T-helper 22 cell (primary cell): ENCODE results near the gene SFTA2.
"Not testable (repeated sequence)": the region's sequence is repeated elsewhere in the genome, so short reads cannot be mapped to it uniquely, and the experiment has no call there.

Source experiments
- DNase-seq: peaks from one replicate; pipeline ENCODE4 v3.0.0-alpha.2; 2020; ENCODE audit warnings: low read depth

The SFTA2 gene

DNA sequence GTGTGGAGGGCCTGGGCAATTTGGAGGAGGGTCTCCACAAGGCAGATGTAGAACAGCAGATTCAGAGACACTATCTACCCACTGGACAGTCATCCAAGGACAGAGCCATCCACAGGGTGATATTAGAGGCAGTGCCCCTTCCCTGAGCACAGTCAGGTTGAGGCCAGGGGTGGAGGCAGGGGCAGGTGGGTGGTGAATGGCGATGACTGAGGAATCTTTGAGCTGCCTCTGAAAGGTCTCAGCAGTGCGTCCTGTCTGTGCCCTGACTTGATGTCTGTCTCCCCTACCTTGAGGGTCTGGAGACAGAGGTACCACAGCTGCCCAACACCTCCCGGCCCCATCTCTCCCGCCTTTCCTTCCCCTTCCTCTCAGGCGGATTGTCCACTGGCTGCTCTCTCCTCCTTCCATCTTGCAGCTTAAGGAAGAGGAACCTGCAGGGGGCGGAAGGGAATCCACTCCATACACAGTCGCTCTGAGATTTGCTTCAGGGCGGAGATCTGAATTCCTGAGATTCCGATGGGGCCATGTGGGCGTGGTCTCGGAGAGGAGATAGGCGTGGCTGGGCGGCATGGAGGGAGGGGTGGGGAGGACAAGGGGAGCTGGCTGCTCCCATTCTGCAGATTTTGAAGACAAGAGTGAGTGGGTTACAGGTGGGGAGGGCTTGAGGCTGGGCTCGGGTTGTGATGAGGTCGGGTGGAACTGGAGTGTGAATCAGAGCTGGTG is 10.5 kb upstream of the SFTA2 start:
- no peak for DNase-seq

- DNase-seq, result no peak
Observed at GRCh38 chr6:30940361-30940986, 8.5 kb upstream of the SFTA2 start, which contains the start of gene MUCL3. Gene MUCL3, plus strand, starts transcription at chr6:30940973. Its CDS starts 27 bp downstream, at chr6:30941000.

DNA sequence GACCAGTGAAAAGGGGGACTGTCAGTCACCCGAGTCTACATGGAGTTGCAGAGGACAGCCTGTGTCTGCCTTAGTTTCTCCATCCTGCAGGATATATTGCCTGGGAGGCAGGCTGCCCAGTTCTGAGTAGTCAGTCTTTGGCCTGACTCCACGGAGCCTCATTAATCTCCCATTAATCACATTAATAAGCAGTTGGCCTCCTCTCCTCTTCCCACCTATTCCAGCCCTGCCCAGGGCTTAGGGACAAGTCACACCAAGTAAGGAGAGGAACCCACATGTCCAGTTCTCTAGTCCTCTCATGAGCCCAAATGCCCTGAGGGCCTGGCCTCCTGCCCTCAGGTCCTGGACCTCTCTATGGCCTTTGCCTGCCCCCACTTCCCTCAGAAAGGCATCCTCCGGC is 7.5 kb upstream of the SFTA2 start:
- no peak for DNase-seq

DNA sequence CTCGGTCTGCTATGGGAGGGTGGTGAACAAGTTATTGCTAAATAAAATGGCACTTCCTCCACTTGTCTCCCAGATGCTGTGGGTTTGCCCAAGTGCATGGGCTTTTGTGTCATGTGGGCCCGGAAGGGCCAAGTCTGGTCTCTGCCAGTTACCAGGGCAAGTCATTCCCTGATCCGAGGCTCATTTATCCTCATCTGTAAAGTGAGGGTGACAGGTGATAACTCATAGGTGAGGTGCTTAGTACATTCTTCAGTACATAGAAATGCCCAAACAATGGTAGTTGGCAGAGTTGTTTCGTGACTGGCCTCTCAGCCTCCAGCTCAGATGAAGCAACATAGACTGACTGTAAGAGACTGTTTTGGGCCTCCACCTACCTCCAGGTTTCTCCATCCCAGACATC is 6.8 kb upstream of the SFTA2 start:
- no peak for DNase-seq

DNA sequence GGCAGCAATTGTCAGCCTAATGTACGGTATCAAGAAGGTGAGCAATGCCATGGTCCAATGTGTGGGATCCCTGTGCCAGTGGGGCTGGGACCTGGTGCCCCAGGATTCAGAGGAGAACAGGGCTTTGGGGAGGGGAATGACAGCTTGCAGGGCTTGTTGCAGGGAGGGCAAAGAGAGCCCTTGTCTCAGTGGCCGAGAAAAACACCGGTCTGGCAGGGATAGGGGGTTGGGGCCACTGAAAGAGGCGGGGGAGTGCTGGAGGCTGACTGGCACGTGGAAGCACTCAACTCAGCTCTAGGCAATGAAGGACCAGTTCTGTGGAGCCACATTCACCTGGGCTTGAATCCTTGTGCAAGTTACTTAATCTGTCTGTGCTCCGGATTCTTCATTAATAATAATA is 5.3 kb upstream of the SFTA2 start:
- no peak for DNase-seq

- DNase-seq, result no peak
Observed at GRCh38 chr6:30935018-30935417, 3.0 kb upstream of the SFTA2 start.

- DNase-seq, result no peak
Observed at GRCh38 chr6:30932665-30933365, 845 bp upstream of the SFTA2 start.

GRCh38 chr6:30931272-30931671 is 698 bp downstream of the SFTA2 start:
- no peak for DNase-seq

- no peak for DNase-seq
Observed at GRCh38 chr6:30930506-30930905, 1.5 kb downstream of the SFTA2 start.

GRCh38 chr6:30928677-30929076 is 3.3 kb downstream of the SFTA2 start:
- no peak for DNase-seq

- not testable (repeated sequence) for DNase-seq
Observed at GRCh38 chr6:30927080-30927479, 4.9 kb downstream of the SFTA2 start.

DNA sequence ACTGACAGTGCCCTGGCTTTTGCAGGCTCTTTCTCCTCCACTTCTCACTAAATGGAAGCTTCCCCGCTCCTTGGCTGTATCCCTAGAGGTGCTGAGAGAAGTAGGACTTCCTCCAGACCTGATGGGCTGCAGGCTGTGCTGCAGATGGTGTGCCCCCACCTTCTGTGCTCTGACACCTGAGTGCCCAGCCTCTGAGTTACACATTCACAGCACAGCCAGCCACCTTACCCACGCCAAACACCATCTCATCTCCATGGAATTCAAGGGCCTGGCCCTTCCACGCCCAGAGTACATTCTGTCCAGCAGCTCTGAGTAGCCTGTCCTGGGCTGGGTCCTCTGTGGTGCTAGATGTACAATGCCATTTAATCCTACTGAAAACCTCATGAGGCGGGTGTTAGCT is 5.3 kb downstream of the SFTA2 start:
- DNase-seq, result no peak

DNA sequence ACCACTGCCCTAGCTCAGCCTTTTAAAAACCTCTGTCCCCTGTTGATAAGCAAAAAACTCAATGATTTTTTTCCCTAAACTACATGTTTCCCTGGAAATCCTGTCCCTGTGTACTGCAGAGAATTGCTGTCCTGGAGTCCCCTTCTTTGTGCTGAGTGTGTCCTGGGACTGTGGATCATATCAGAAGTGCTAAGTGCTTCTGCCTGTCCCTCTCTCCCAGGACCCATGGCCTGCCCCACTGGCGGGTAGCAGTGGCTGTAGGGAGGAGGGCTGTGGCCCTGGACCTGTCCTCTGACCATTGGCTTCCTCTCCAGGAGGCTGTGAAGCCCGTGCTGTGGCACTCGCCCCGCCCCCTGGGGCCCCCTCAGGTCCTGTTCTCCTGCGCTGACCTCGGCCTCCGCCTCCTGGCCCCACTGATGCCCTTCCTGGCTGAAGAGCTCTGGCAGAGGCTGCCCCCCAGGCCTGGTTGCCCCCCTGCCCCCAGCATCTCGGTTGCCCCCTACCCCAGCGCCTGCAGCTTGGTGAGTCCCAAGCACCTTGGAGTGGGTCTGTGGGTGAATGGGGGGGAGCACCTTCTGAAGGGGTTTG is 7.8 kb downstream of the SFTA2 start:
- DNase-seq, result not testable (repeated sequence)

- no peak for DNase-seq
Observed at GRCh38 chr6:30922447-30922852, 9.5 kb downstream of the SFTA2 start.

DNA sequence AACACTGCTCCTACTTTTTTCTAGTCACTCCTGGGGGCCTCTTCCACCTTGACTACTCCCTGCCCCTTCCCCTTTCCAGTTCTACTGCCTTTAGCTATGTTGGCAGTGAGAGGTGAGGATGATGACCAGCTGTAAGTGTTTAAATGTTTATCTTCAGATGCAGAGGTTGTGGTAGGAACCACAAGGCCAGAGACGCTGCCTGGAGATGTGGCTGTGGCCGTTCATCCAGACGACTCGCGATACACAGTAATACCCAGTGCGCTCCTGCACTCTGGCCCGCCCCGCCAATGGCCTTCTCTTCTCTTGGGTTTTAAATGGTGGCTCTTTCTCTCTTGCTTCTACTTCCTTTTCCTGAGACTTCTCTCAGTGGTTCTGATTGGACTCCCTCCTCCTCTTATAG is 13.3 kb downstream of the SFTA2 start:
- no peak for DNase-seq

GRCh38 chr6:30917487-30917886 is 14.5 kb downstream of the SFTA2 start:
- no peak for DNase-seq

- no peak for DNase-seq
Observed at GRCh38 chr6:30917041-30917440, 14.9 kb downstream of the SFTA2 start.

DNA sequence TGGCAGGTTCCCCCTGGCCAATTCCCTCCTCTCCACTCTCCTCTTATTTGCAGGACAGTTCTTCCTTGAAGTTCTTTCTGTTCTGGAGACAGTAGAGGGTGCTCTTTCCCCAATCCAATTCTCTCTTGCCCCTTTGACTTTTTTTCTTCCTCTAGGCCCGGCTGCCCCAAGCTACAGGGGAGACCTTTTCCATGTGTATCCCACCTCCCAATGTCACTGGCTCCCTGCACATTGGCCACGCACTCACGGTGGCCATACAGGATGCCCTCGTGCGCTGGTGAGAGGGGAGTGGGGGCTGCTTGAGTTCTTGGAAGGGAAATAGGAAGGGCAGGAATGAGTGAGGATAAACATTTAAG is 16.4 kb downstream of the SFTA2 start:
- no peak for DNase-seq

DNA sequence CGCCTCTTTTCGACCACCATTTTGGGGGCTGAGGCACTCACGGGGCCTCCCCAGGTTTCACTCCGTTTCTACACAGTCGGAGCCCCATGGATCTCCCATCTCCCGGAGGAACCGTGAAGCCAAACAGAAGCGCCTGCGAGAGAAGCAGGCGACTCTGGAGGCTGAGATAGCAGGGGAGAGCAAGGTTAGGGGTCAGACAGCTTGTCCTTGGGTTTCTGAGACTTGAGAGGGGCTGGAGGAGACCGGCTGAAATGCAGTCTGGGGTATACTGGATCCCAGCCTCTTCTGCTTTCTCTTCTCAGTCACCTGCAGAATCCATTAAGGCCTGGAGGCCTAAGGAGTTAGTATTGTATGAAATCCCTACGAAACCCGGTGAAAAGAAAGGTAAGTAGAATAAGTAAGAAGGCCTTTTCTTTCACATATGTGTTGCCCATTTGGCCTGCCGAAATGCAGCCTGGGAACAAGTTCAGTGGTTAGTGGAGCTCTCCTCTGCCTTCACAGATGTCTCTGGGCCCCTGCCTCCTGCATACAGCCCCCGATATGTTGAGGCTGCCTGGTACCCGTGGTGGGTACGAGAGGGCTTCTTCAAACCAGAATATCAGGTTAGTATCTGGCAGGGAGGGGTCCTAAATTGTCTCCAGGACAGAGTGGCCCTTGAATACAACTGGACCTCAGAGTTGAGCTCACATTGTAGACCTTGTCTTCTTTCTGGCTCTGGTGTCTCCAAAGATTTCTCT is 16.9 kb downstream of the SFTA2 start:
- no peak for DNase-seq

- DNase-seq, result peak; percentile 81
Observed at GRCh38 chr6:30914076-30914853, 17.7 kb downstream of the SFTA2 start, which contains the start of gene VARS2. Gene VARS2, plus strand, starts transcription at chr6:30914238. Its CDS starts 599 bp downstream, at chr6:30914837.

DNA sequence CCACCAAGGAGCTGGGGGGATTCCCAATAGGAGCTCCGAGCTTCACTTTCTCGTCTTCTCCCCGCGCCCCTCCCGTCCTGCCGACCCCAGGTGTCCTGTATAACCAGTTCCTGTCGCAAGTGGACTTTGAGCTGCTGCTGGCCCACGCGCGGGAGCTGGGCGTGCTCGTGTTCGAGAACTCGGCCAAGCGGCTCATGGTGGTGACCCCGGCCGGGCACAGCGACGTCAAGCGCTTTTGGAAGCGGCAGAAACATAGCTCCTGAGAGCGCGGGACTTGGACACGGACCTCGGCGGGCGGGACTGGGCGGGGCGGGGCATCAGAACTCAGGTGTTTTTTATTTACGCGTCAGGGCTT is 18.3 kb downstream of the SFTA2 start:
- no peak for DNase-seq
